HG03175 (cell line): ENCODE measurements around the gene PIP5K1C.
"Not testable (repeated sequence)": the region's sequence is repeated elsewhere in the genome, so short reads cannot be mapped to it uniquely, and the experiment has no call there.

ENCODE experiments used
- ATAC-seq: cut with Tn5 transposase; IDR thresholded peaks from one replicate; pipeline ENCODE4 v1.9.1; 2021; ENCODE audit warnings: mild to moderate bottlenecking, moderate library complexity; ENCODE audit not compliant: unreplicated experiment

Gene PIP5K1C

GRCh38 chr19:3632098-3632497 lies 68.2 kb downstream of the PIP5K1C start:
- no peak for ATAC-seq

- ATAC-seq: no peak
Observed at GRCh38 chr19:3631053-3631861, 69.0 kb downstream of the PIP5K1C start.

GRCh38 chr19:3628766-3629165 lies 71.5 kb downstream of the PIP5K1C start:
- not testable (repeated sequence) for ATAC-seq

GRCh38 chr19:3627351-3627723 lies 72.9 kb downstream of the PIP5K1C start:
- no peak for ATAC-seq

- peak; percentile 91 for ATAC-seq
Observed at GRCh38 chr19:3626473-3627350, 73.6 kb downstream of the PIP5K1C start, which contains the start of gene CACTIN. TSS of gene CACTIN (minus strand) at chr19:3626790. CDS start at chr19:3626762, 28 bp downstream.

- no peak for ATAC-seq
Observed at GRCh38 chr19:3625996-3626472, 74.2 kb downstream of the PIP5K1C start.

GRCh38 chr19:3623716-3624115 lies 76.6 kb downstream of the PIP5K1C start:
- ATAC-seq: no peak

- ATAC-seq: no peak
Observed at GRCh38 chr19:3622224-3622623, 78.0 kb downstream of the PIP5K1C start.

GRCh38 chr19:3621689-3622088 lies 78.6 kb downstream of the PIP5K1C start:
- ATAC-seq: no peak

GRCh38 chr19:3620817-3621547 lies 79.3 kb downstream of the PIP5K1C start:
- ATAC-seq: no peak

GRCh38 chr19:3620145-3620816 lies 80.0 kb downstream of the PIP5K1C start:
- ATAC-seq: no peak

- ATAC-seq: no peak
Observed at GRCh38 chr19:3619631-3620012, 80.6 kb downstream of the PIP5K1C start.

GRCh38 chr19:3618811-3619630 lies 81.2 kb downstream of the PIP5K1C start:
- no peak for ATAC-seq

- ATAC-seq: no peak
Observed at GRCh38 chr19:3618144-3618810, 82.0 kb downstream of the PIP5K1C start.

- no peak for ATAC-seq
Observed at GRCh38 chr19:3617463-3617862, 82.8 kb downstream of the PIP5K1C start.

GRCh38 chr19:3615524-3616135 lies 84.6 kb downstream of the PIP5K1C start:
- ATAC-seq: no peak

- ATAC-seq: no peak
Observed at GRCh38 chr19:3614858-3615505, 85.3 kb downstream of the PIP5K1C start.
